Suprapubic skin (tissue), 3 donors: ENCODE results near the gene MED13L.

Experiments used
- CTCF ChIP-seq, 2 donors: fragments of 200-600 bp in 1 of 2; fragments of 450-650 bp in 1 of 2; sonication (generic) in 1 of 2; IDR thresholded peaks; one replicate each; pipeline ENCODE4 v1.5.1; 2016 to 2019; ENCODE audit warnings: antibody characterized with exemption in 2 of 2, mild to moderate bottlenecking in 1 of 2, moderate library complexity in 1 of 2
- POLR2A ChIP-seq, 2 donors: fragments of 450-650 bp; IDR thresholded peaks; one replicate each; pipeline ENCODE4 v1.6.1; 2017; ENCODE audit warnings: antibody characterized with exemption in 2 of 2, mild to moderate bottlenecking in 2 of 2, moderate library complexity in 2 of 2

DNA sequence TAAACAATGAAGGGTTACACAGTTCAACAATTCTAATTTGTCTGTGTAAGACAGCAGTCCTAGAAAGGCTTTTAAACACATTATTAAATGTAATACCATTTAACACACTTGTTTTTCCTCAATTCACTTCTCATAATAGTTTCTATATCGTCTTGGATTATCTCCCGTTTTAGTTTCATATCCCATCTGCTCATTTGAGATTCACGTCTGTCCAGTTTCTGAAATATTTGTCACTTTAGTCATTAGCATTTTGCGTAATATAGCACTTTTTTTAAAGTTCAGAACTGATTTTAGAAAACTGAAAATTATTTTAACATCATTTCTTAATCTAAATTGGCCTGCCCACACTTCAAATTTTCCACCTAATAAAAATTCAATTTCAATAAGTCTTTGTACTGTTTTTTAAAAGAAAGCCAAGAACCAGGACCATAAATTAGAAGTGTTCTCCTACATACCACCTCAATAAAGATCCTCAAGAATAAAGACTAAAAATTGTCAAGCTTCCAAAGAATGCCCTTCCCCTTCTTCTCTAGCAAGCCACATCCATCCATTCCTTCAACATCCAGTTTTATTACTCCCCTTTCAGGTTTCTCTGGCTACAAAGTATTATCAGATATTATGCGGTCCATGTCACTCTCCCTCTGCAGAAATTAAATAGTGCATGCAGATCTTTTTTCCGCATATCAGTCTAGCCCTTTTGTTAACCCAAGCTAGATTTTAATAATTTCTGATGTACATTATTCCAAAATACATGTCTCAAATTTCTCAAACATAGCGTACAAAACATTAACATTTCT lies 11.9 kb downstream of the MED13L start:
- TF ChIP-seq CTCF (IDR thresholded peaks at IDR 0.05): no peak
- no peak for TF ChIP-seq POLR2A (IDR thresholded peaks at IDR 0.05)
